ENCODE data around the gene HNF4A. TPM values are rescaled to one million over a fixed set of nuclear protein-coding genes. Genes with fewer than 3 reads are reported as not detected.

The HNF4A gene
- total and polyA plus RNA-seq, 2 of the 13 experiments (the other 11 are each of a cell fraction or from before 2014, with no cell fraction given): 80.9 to 169 TPM

DNA sequence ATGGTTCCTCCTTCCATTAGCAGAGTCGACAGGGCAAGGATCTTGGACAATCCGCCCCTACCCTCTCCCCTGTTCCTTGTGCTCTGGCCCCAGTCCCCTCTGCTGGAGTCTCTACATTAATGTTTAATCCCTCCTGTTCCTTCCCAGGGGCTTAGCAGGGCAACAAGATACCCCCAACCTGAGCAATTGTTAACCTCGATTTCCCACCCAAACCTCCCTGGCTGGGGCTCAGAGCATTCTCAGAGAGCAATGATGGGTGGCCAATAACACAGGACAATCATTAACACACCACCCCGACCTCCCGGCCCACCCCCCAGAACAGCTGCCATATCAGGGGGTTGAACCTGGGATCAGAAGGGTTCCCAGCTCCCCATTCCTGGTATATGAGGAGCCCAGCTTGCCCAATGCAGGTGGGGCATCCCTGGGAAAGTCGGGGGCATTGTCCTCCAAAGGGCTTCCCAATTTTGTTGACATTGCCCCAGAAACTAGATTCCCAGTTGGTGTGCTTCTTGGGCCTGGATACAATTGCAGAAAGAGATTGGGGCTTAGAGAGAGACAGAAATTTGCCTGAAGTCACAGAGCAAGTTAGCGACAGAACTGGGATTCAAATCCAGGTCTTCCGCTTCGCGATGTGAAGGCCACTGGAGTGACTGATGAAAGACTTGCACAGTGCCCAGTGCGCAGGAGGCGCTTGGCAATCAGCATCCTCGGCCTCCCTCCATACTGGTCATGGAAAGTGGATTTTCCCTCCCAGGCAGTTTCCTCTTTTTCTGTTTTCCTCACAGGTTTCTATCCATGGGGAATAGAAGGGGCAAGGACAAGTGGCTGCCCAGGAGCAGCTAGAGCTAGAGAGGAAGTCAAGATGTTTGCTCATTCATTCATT lies 60.6 kb downstream of the HNF4A start (continued):
- TF ChIP-seq, protein P1, sequence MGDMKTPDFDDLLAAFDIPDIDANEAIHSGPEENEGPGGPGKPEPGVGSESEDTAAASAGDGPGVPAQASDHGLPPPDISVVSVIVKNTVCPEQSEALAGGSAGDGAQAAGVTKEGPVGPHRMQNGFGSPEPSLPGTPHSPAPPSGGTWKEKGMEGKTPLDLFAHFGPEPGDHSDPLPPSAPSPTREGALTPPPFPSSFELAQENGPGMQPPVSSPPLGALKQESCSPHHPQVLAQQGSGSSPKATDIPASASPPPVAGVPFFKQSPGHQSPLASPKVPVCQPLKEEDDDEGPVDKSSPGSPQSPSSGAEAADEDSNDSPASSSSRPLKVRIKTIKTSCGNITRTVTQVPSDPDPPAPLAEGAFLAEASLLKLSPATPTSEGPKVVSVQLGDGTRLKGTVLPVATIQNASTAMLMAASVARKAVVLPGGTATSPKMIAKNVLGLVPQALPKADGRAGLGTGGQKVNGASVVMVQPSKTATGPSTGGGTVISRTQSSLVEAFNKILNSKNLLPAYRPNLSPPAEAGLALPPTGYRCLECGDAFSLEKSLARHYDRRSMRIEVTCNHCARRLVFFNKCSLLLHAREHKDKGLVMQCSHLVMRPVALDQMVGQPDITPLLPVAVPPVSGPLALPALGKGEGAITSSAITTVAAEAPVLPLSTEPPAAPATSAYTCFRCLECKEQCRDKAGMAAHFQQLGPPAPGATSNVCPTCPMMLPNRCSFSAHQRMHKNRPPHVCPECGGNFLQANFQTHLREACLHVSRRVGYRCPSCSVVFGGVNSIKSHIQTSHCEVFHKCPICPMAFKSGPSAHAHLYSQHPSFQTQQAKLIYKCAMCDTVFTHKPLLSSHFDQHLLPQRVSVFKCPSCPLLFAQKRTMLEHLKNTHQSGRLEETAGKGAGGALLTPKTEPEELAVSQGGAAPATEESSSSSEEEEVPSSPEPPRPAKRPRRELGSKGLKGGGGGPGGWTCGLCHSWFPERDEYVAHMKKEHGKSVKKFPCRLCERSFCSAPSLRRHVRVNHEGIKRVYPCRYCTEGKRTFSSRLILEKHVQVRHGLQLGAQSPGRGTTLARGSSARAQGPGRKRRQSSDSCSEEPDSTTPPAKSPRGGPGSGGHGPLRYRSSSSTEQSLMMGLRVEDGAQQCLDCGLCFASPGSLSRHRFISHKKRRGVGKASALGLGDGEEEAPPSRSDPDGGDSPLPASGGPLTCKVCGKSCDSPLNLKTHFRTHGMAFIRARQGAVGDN (CRISPR knock-in tag; IDR thresholded peaks at IDR 0.05): peak; percentile 48; the same call in 1 of the 2 replicates
- TF ChIP-seq CREM (IDR thresholded peaks at IDR 0.05): no peak
- no peak for TF ChIP-seq CREM (CRISPR knock-in tag; IDR thresholded peaks at IDR 0.05)
- TF ChIP-seq RAD51 (IDR thresholded peaks at IDR 0.05; ENCODE audit: borderline replicate concordance): no peak
- no peak for TF ChIP-seq HOXD1 (CRISPR knock-in tag; IDR thresholded peaks at IDR 0.05)
- TF ChIP-seq STAG1 (CRISPR knock-in tag; IDR thresholded peaks at IDR 0.05): no peak
- TF ChIP-seq ETV6 (CRISPR knock-in tag; conservative IDR thresholded peaks at IDR 0.05): no peak
- TF ChIP-seq, protein P2, sequence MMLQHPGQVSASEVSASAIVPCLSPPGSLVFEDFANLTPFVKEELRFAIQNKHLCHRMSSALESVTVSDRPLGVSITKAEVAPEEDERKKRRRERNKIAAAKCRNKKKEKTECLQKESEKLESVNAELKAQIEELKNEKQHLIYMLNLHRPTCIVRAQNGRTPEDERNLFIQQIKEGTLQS (CRISPR knock-in tag; IDR thresholded peaks at IDR 0.05): no peak
- TF ChIP-seq, protein P3, sequence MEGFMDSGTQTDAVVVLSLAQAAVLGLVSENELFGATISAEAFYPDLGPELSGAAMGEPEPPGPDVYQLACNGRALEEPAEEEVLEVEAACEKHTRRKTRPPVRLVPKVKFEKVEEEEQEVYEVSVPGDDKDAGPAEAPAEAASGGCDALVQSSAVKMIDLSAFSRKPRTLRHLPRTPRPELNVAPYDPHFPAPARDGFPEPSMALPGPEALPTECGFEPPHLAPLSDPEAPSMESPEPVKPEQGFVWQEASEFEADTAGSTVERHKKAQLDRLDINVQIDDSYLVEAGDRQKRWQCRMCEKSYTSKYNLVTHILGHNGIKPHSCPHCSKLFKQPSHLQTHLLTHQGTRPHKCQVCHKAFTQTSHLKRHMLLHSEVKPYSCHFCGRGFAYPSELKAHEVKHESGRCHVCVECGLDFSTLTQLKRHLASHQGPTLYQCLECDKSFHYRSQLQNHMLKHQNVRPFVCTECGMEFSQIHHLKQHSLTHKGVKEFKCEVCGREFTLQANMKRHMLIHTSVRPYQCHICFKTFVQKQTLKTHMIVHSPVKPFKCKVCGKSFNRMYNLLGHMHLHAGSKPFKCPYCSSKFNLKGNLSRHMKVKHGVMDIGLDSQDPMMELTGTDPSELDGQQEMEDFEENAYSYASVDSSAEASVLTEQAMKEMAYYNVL (CRISPR knock-in tag; IDR thresholded peaks at IDR 0.05; ENCODE audit: borderline replicate concordance): 0 out of 2 replicates have a peak, but pooled peaks have one; percentile 23
- TF ChIP-seq POLR2G (IDR thresholded peaks at IDR 0.05; ENCODE audit: low read depth, low read length): peak; percentile 42
- peak; percentile 30; the same call in 1 of the 2 replicates for TF ChIP-seq RBFOX2 (IDR thresholded peaks at IDR 0.05; ENCODE audit: low read depth, low read length)
- no peak for TF ChIP-seq ZNF510 (CRISPR knock-in tag; IDR thresholded peaks at IDR 0.05; ENCODE audit: low read depth)
- TF ChIP-seq, protein P4, sequence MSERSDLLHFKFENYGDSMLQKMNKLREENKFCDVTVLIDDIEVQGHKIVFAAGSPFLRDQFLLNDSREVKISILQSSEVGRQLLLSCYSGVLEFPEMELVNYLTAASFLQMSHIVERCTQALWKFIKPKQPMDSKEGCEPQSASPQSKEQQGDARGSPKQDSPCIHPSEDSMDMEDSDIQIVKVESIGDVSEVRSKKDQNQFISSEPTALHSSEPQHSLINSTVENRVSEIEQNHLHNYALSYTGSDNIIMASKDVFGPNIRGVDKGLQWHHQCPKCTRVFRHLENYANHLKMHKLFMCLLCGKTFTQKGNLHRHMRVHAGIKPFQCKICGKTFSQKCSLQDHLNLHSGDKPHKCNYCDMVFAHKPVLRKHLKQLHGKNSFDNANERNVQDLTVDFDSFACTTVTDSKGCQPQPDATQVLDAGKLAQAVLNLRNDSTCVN (CRISPR knock-in tag; IDR thresholded peaks at IDR 0.05; ENCODE audit: borderline replicate concordance): no peak
- TF ChIP-seq ZBTB38 (CRISPR knock-in tag; IDR thresholded peaks at IDR 0.05): peak; percentile 59; the same call in 1 of the 2 replicates
- TF ChIP-seq ZNF737 (CRISPR knock-in tag; IDR thresholded peaks at IDR 0.05; ENCODE audit: borderline replicate concordance): no peak
- TF ChIP-seq HES4 (CRISPR knock-in tag; IDR thresholded peaks at IDR 0.05; ENCODE audit: borderline replicate concordance): no peak
- TF ChIP-seq, protein P5, sequence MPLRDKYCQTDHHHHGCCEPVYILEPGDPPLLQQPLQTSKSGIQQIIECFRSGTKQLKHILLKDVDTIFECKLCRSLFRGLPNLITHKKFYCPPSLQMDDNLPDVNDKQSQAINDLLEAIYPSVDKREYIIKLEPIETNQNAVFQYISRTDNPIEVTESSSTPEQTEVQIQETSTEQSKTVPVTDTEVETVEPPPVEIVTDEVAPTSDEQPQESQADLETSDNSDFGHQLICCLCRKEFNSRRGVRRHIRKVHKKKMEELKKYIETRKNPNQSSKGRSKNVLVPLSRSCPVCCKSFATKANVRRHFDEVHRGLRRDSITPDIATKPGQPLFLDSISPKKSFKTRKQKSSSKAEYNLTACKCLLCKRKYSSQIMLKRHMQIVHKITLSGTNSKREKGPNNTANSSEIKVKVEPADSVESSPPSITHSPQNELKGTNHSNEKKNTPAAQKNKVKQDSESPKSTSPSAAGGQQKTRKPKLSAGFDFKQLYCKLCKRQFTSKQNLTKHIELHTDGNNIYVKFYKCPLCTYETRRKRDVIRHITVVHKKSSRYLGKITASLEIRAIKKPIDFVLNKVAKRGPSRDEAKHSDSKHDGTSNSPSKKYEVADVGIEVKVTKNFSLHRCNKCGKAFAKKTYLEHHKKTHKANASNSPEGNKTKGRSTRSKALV (CRISPR knock-in tag; IDR thresholded peaks at IDR 0.05): no peak
- no peak for TF ChIP-seq FOSL2 (CRISPR knock-in tag; IDR thresholded peaks at IDR 0.05)
- TF ChIP-seq HNF4G (IDR thresholded peaks at IDR 0.05; ENCODE audit: borderline replicate concordance, low read depth, low read length): no peak
- TF ChIP-seq HNF4G (CRISPR knock-in tag; IDR thresholded peaks at IDR 0.05; ENCODE audit: borderline replicate concordance, low read depth): no peak
